CD8-positive, alpha-beta memory T cell (primary cell): Measurements from ENCODE around the gene DPF3. TPM values are rescaled to one million over a fixed set of nuclear protein-coding genes. Genes with fewer than 3 reads are reported as not detected.

ENCODE experiments used
- CTCF ChIA-PET: fragments of 350-600 bp; sonication (Branson Sonifier 250); formaldehyde crosslinking; loops from one replicate; lab custom pipeline; 2021; ENCODE audit warnings: antibody characterized with exemption; lab: Charles Lee
- POLR2A ChIA-PET: fragments of 350-600 bp; sonication (Branson Sonifier 250); formaldehyde crosslinking; loops from one replicate; lab custom pipeline; 2021; ENCODE audit warnings: antibody characterized with exemption; lab: Charles Lee
- DNase-seq, 5 donors: peaks; one replicate each; pipeline versions ENCODE4 v3.0.0 to v3.0.0-alpha.2; 2020 to 2022; ENCODE audit warnings: mixed read lengths in 1 of 5
- H3K27ac ChIP-seq: one replicate; pipeline ENCODE4 v1.7.0; 2013; ENCODE audit warnings: low read depth, mild to moderate bottlenecking, low read length, moderate library complexity
- H3K27me3 ChIP-seq: 2 replicates; pipeline ENCODE4 v1.7.0; 2013; ENCODE audit warnings: low read length, mild to moderate bottlenecking; ENCODE audit not compliant: insufficient read depth, poor library complexity, severe bottlenecking
- H3K36me3 ChIP-seq: 2 replicates; pipeline ENCODE4 v1.7.0; 2013; ENCODE audit warnings: mild to moderate bottlenecking, low read length, moderate library complexity; ENCODE audit not compliant: insufficient read depth
- H3K4me1 ChIP-seq: 2 replicates; pipeline ENCODE4 v1.7.0; 2013; ENCODE audit warnings: mild to moderate bottlenecking, low read length, moderate library complexity; ENCODE audit not compliant: insufficient read depth
- H3K4me3 ChIP-seq: 2 replicates; pipeline ENCODE4 v1.7.0; 2013; ENCODE audit warnings: mild to moderate bottlenecking, low read length
- H3K9me3 ChIP-seq: 2 replicates; pipeline ENCODE4 v1.7.0; 2013; ENCODE audit warnings: mild to moderate bottlenecking, low read length
- H3K27ac Mint-ChIP-seq, 8 donors: one replicate each; pipeline ENCODE4 v1.8.0; 2020 to 2021; ENCODE audit warnings: mixed read lengths in 8 of 8, mild to moderate bottlenecking in 6 of 8, inconsistent platforms in 3 of 8, moderate library complexity in 3 of 8
- H3K27me3 Mint-ChIP-seq, 2 donors: one replicate each; pipeline ENCODE4 v1.8.0; 2020 to 2021; ENCODE audit warnings: mixed read lengths in 2 of 2, mild to moderate bottlenecking in 1 of 2, moderate library complexity in 1 of 2
- H3K36me3 Mint-ChIP-seq, 3 donors: one replicate each; pipeline ENCODE4 v1.8.0; 2020 to 2021; ENCODE audit warnings: mixed read lengths in 3 of 3, inconsistent platforms in 1 of 3, mild to moderate bottlenecking in 1 of 3
- H3K4me1 Mint-ChIP-seq, 3 donors: one replicate each; pipeline ENCODE4 v1.8.0; 2020 to 2021; ENCODE audit warnings: mixed read lengths in 3 of 3, inconsistent platforms in 1 of 3, mild to moderate bottlenecking in 1 of 3
- H3K4me3 Mint-ChIP-seq, 7 donors: one replicate each; pipeline ENCODE4 v1.8.0; 2020 to 2021; ENCODE audit warnings: mixed read lengths in 7 of 7, mild to moderate bottlenecking in 6 of 7, moderate library complexity in 4 of 7, inconsistent platforms in 2 of 7
- H3K9me3 Mint-ChIP-seq, 5 donors: one replicate each; pipeline ENCODE4 v1.8.0; 2020 to 2022; ENCODE audit warnings: mixed read lengths in 5 of 5, mild to moderate bottlenecking in 3 of 5, moderate library complexity in 2 of 5, inconsistent platforms in 1 of 5
- polyA plus RNA-seq: library from polyadenylated mRNA; unstranded; fragments of 300-500 nt; fragmentation: Illumina TruSeq; gene quantifications from one replicate; pipeline ENCODE4 v1.2.3, GENCODE V29; 2021
- total RNA-seq, 2 experiments: library from RNA; stranded (reverse); gene quantifications; one replicate each; pipeline ENCODE4 v1.2.3, GENCODE V29; 2021

The DPF3 gene
- total and polyA plus RNA-seq, 3 experiments from 2014 or later = 0.50 to 1.3 (median 0.62) TPM

- Mint-ChIP-seq H3K27ac (no peak overlapping the region), H3K4me3 (no peak overlapping the region), H3K4me1 (no peaks in the 10 kb centered on the region), H3K36me3 (peaks cover 0 to 26% (median 0%) of the 10 kb centered on the region in 3 donors), H3K9me3 (no peaks in the 10 kb centered on the region), H3K27me3 (peaks cover 19 to 25% of the 10 kb centered on the region in 2 donors)
- H3K36me3 ChIP-seq = no peaks in the 10 kb centered on the region
- POLR2A ChIA-PET = no interaction called here
- DNase-seq = no peak
- CTCF ChIA-PET = no interaction called here
- H3K4me3 ChIP-seq = no peak overlapping the region
- no peaks in the 10 kb centered on the region for H3K9me3 ChIP-seq
- no peak overlapping the region for H3K27ac ChIP-seq
- no peaks in the 10 kb centered on the region for H3K27me3 ChIP-seq
- no peaks in the 10 kb centered on the region for H3K4me1 ChIP-seq
Observed at GRCh38 chr14:72583316-72584272, 310.3 kb downstream of the DPF3 start.

- no peak overlapping the region for H3K27ac Mint-ChIP-seq
- no peak overlapping the region for H3K27ac ChIP-seq
- no peaks in the 10 kb centered on the region for H3K9me3 Mint-ChIP-seq
- H3K27me3 Mint-ChIP-seq = peaks cover 21 to 22% of the 10 kb centered on the region in 2 donors
- no peak overlapping the region for H3K4me3 ChIP-seq
- POLR2A ChIA-PET = no interaction called here
- H3K36me3 ChIP-seq = no peaks in the 10 kb centered on the region
- no peak for DNase-seq
- no peaks in the 10 kb centered on the region for H3K9me3 ChIP-seq
- H3K4me3 Mint-ChIP-seq = no peak overlapping the region
- no peaks in the 10 kb centered on the region for H3K4me1 Mint-ChIP-seq
- peaks cover 0 to 26% (median 0%) of the 10 kb centered on the region in 3 donors for H3K36me3 Mint-ChIP-seq
- CTCF ChIA-PET = no interaction called here
- no peaks in the 10 kb centered on the region for H3K4me1 ChIP-seq
- no peaks in the 10 kb centered on the region for H3K27me3 ChIP-seq
Observed at GRCh38 chr14:72582582-72582981, 311.3 kb downstream of the DPF3 start.

- no peaks in the 10 kb centered on the region for H3K9me3 ChIP-seq
- POLR2A ChIA-PET = no interaction called here
- H3K36me3 ChIP-seq = no peaks in the 10 kb centered on the region
- H3K4me1 ChIP-seq = no peaks in the 10 kb centered on the region
- Mint-ChIP-seq H3K27me3 (peaks cover 12 to 16% of the 10 kb centered on the region in 2 donors), H3K4me3 (no peak overlapping the region), H3K9me3 (no peaks in the 10 kb centered on the region), H3K27ac (no peak overlapping the region), H3K4me1 (no peaks in the 10 kb centered on the region), H3K36me3 (no peaks in the 10 kb centered on the region)
- no peaks in the 10 kb centered on the region for H3K27me3 ChIP-seq
- DNase-seq = no peak
- no peak overlapping the region for H3K27ac ChIP-seq
- CTCF ChIA-PET = no interaction called here
- no peak overlapping the region for H3K4me3 ChIP-seq
Observed at GRCh38 chr14:72578514-72578913, 315.4 kb downstream of the DPF3 start.

GRCh38 chr14:72577521-72577920 is 316.4 kb downstream of the DPF3 start:
- no peak overlapping the region for H3K27ac ChIP-seq
- Mint-ChIP-seq H3K4me1 (no peaks in the 10 kb centered on the region), H3K9me3 (no peaks in the 10 kb centered on the region), H3K4me3 (no peak overlapping the region), H3K36me3 (no peaks in the 10 kb centered on the region), H3K27ac (no peak overlapping the region), H3K27me3 (peaks cover 12 to 20% of the 10 kb centered on the region in 2 donors)
- H3K36me3 ChIP-seq = no peaks in the 10 kb centered on the region
- H3K4me3 ChIP-seq = no peak overlapping the region
- POLR2A ChIA-PET = no interaction called here
- H3K9me3 ChIP-seq = no peaks in the 10 kb centered on the region
- no peak for DNase-seq
- no peaks in the 10 kb centered on the region for H3K27me3 ChIP-seq
- no peaks in the 10 kb centered on the region for H3K4me1 ChIP-seq
- CTCF ChIA-PET = interaction anchor here (1.1 to 1.6 kb wide), 2 partner anchors 11 to 328 kb away, joined by 3 to 4 read pairs; no protein-coding TSS in a partner anchor

- no peaks in the 10 kb centered on the region for H3K36me3 Mint-ChIP-seq
- H3K36me3 ChIP-seq = no peaks in the 10 kb centered on the region
- no peaks in the 10 kb centered on the region for H3K4me1 ChIP-seq
- H3K4me3 Mint-ChIP-seq = no peak overlapping the region
- H3K27ac ChIP-seq = no peak overlapping the region
- no peaks in the 10 kb centered on the region for H3K9me3 Mint-ChIP-seq
- H3K27ac Mint-ChIP-seq = no peak overlapping the region
- H3K4me3 ChIP-seq = no peak overlapping the region
- peaks cover 7 to 16% of the 10 kb centered on the region in 2 donors for H3K27me3 Mint-ChIP-seq
- CTCF ChIA-PET = interaction anchor here (1.6 kb wide), 1 partner anchor 9 kb away, joined by 4 read pairs; no protein-coding TSS in a partner anchor
- H3K9me3 ChIP-seq = no peaks in the 10 kb centered on the region
- DNase-seq = no peak
- no peaks in the 10 kb centered on the region for H3K4me1 Mint-ChIP-seq
- POLR2A ChIA-PET = no interaction called here
- H3K27me3 ChIP-seq = no peaks in the 10 kb centered on the region
Observed at GRCh38 chr14:72576258-72576657, 317.6 kb downstream of the DPF3 start.

GRCh38 chr14:72574715-72575114 is 319.2 kb downstream of the DPF3 start:
- Mint-ChIP-seq H3K27me3 (peaks cover 9 to 15% of the 10 kb centered on the region in 2 donors), H3K27ac (no peak overlapping the region), H3K4me3 (no peak overlapping the region), H3K36me3 (no peaks in the 10 kb centered on the region), H3K9me3 (no peaks in the 10 kb centered on the region), H3K4me1 (no peaks in the 10 kb centered on the region)
- H3K4me1 ChIP-seq = no peaks in the 10 kb centered on the region
- no peak overlapping the region for H3K4me3 ChIP-seq
- DNase-seq = no peak
- no peaks in the 10 kb centered on the region for H3K36me3 ChIP-seq
- ChIA-PET CTCF (no interaction called here), POLR2A (no interaction called here)
- no peaks in the 10 kb centered on the region for H3K27me3 ChIP-seq
- no peak overlapping the region for H3K27ac ChIP-seq
- no peaks in the 10 kb centered on the region for H3K9me3 ChIP-seq

GRCh38 chr14:72573725-72574417 is 320.0 kb downstream of the DPF3 start:
- H3K27ac Mint-ChIP-seq = no peak overlapping the region
- H3K9me3 Mint-ChIP-seq = no peaks in the 10 kb centered on the region
- H3K4me1 Mint-ChIP-seq = no peaks in the 10 kb centered on the region
- H3K36me3 ChIP-seq = no peaks in the 10 kb centered on the region
- ChIA-PET CTCF (no interaction called here), POLR2A (no interaction called here)
- H3K27ac ChIP-seq = no peak overlapping the region
- no peaks in the 10 kb centered on the region for H3K36me3 Mint-ChIP-seq
- no peak overlapping the region for H3K4me3 ChIP-seq
- no peak overlapping the region for H3K4me3 Mint-ChIP-seq
- no peaks in the 10 kb centered on the region for H3K27me3 ChIP-seq
- H3K4me1 ChIP-seq = no peaks in the 10 kb centered on the region
- H3K9me3 ChIP-seq = no peaks in the 10 kb centered on the region
- peaks cover 9 to 13% of the 10 kb centered on the region in 2 donors for H3K27me3 Mint-ChIP-seq
- no peak for DNase-seq
